ENCODE data around the gene FTCD.

Gene FTCD

DNA sequence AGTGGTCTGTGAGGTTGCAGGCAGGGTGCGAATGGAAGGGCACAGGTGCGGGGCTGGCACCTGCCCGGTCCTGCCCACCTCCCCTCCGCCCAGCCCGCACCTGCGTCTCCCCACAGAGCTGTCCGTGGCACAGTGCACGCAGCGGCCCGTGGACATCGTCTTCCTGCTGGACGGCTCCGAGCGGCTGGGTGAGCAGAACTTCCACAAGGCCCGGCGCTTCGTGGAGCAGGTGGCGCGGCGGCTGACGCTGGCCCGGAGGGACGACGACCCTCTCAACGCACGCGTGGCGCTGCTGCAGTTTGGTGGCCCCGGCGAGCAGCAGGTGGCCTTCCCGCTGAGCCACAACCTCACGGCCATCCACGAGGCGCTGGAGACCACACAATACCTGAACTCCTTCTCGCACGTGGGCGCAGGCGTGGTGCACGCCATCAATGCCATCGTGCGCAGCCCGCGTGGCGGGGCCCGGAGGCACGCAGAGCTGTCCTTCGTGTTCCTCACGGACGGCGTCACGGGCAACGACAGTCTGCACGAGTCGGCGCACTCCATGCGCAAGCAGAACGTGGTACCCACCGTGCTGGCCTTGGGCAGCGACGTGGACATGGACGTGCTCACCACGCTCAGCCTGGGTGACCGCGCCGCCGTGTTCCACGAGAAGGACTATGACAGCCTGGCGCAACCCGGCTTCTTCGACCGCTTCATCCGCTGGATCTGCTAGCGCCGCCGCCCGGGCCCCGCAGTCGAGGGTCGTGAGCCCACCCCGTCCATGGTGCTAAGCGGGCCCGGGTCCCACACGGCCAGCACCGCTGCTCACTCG, 23.3 kb downstream of the FTCD start:
- no peak for DNase-seq

DNA sequence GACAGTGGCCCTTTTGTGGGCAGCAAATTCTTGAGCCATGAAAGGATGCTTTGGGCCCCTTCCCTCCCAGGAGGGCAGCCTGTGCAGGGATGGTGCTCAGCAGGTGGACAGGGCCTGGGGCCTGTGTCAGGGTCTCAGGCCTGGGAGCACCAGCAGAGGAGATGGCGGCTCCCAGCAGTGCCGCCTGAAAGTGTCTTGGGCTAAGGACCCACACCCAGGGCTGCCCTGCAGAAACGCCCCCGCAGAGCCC, 23.9 kb downstream of the FTCD start:
- no peak for DNase-seq

DNA sequence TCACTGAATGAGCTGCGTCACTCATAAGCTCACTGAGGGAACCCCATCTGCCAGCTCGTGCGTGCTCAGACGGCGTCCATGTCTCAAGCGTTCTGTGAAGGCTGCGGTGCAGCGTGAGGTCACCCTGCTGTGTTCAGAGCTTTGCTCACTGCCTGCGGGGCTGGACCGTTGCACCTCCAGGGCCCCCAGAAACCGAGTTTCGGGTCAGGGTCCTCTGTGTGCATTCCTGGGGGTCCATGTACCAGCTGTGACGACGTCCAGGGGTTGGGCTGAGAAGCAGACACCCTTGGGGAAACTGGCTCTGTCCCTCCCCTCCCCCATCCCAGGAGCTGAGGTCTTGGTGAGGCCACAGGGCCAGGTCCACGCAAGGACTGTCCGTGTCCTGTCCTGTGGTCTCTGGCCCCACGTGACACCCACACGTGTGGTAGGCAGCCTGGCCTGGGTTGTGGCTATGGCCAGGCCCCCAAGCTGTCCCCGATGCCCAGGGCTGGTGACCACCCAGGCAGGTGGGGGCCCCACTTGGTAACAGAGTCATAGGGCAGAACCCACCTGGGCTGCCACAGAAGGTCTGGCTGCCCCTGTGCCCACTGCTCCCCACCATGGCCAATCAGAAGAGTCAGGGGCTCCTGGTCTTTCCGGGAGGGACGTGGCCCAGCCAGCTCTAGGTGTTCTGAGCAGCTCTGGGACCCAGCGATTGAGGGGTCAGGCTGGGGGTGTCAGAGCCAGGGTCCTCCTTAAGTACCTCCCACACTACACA, 24.4 kb downstream of the FTCD start:
- no peak for DNase-seq

DNA sequence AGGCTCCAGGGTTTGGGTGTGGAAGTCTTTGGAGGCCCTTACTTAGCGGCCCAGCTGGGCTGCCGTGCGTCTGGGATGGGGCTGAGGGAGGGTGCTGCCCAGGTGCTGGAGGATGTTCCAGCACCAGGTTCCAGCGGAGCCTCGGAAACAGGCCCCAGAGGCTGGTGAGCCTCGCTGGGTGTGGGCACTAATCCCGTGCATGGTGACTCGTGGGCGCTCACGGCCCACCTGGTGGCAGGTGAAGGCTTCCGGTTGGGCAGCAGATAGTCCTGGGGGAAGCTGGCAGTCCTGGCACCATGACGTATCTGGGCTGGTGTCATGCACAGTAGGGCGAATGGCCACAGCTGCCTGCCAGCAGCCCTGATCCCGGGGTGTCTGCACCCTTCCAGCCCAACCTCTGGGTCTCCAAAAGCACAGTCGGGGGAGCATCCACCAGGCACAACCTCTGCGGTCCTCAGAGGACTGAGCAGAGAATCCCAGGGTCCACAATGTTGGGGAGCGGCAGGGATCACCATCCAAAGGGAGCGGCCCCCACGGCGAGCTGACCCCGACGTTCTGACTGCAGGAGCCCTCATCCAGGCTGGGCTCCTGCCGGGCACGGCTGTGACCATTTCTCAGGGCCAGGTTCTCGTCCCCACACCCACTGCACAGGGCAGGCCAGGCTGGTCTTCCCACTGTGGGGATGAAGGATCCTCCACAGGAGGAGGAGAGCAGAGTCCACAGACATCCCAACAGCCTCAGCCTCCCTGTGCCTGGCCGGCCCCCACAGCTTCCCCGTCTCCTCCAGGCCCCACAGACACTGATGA, 25.3 kb downstream of the FTCD start:
- DNase-seq = no peak

DNA sequence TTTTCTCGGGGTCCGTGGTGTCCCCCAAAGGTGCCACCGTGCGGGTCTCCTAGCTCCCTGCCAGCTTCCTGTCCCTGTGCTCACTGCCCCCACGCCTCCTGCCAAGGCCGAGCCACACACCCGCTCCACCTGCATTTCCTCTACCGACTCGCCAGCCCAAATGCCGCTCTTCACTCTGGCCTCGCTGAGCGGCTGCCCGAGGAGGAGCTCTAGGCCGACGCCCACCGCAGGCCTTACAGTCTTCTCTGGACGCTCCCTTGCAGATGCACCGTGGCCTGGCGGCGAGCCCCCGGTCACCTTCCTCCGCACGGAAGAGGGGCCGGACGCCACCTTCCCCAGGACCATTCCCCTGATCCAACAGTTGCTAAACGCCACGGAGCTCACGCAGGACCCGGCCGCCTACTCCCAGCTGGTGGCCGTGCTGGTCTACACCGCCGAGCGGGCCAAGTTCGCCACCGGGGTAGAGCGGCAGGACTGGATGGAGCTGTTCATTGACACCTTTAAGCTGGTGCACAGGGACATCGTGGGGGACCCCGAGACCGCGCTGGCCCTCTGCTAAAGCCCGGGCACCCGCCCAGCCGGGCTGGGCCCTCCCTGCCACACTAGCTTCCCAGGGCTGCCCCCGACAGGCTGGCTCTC, 26.3 kb downstream of the FTCD start:
- no peak for DNase-seq

DNA sequence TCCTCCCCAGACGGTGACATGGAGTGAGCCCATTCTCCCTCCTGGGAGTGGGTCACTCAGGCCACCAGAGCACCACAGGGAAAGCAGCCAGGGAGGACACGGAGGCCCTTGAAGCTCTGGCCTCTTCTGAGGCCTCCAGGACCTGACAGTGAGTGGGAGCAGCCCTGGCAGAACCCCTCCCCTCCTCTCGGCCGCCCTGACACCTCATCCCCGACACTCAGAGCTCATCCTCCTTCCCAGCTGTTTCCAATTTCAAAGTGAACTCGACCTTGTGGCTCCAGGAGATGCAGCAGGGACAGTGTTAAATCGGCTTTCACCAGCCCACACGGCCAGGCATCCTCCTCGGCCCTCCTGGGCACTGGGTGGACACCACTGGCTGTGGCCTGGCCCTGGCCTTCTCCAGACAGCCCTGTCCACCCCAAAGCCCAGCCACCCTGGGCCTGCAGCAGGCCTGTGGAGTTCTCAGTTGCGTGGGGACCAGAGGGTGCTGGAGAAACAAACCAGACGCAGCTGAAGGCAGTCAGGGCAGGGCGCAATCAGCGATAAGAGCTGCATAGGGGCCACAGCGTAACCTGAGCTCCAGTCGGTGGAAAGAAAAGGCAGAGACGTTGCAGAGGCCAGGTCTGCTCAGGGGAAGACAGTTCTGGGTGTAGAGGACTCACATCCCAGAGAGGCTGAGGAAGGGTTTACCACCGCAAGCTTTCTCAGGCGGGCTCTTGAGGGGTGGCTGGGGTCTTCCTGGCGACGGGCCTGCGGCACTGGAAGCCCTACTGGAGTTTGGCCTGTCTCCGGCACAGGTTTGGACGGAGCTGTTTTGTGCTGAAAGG, 27.1 kb downstream of the FTCD start:
- DNase-seq = no peak

DNA sequence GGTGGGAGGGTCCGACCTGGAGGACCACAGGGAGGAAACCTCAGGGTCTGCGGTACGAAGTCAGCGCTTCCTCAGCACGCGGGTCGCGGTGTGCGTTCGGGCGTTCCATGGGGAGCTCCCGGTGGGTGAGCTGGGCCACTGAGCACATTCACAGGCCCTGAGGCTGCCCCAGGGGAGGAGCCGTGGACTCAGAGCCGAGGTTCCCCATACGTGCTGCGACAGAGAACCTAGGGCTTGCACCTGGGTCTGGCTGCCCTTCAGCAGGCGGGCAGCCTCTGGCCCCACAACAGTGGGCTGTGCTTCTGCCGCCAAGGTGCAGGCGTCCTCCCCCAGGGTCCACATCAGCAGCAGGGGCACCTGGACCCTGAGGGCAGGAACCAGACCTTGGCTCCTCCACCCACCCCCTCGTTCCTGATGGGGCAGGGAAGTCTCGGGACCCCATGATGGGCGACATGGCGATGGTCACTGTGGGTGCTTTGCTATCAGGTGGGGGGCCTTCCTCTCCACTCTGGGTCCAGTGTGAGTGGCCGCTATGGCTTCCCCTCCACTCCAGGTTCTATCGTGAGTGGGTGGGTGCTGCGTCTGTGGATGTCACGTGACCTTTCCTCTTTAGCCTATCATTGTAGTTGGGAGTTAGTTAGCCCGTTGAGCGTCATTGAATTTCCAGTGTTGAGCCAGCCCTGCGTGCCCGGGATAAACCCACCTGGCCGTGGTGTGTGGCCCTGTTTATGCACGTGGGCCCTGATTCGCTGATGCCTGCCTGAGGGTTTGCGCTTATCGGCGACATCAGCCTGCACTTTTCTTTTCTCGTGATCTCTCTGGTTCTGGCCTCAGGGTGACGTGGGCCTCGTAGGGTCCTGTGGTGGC, 27.9 kb downstream of the FTCD start:
- DNase-seq = no peak

DNA sequence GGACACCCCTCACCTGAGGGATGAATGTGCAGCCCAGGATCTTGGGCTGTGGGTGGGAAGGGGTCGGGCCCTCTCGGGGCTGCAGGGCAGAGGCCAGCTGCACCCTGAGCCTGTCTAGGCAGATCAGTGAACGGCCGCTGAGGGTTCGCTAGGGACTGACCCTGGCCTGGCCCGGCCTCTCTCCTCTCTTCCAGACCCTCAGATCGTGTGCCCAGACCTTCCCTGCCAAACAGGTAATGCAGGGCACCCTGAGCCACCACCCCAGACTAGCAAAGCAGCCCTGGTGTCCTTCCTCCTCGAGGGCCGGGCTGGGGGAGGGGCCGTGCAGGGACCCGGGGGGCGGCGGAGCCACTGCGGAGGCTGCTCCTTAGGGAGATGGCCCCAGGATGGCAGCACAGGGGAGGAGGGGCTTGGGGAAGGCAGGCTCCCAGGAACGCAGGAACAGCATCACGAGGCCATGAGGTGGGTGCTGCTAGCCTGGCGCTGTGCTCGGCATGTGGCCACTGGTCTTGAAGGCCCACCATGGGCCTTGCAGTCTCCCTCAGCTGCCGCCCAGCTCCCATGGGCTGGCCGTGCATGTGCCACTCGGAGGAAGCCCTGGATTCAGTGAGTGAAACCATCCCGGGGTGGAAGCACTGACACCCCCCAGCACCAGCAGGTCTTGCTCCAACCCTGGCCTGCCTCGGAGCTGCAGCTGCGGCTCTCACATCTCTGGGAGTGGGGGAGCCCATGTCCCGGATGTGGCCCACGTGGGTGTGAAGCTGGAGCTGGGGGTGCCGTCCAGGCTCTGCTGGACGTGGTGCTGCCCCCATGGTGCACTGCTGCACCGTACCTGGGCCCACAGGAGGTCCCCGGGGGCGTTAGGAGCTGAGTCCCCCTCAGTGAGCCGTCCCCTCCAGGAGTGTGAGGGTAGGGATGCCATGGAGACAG, 28.8 kb downstream of the FTCD start:
- DNase-seq = no peak

DNA sequence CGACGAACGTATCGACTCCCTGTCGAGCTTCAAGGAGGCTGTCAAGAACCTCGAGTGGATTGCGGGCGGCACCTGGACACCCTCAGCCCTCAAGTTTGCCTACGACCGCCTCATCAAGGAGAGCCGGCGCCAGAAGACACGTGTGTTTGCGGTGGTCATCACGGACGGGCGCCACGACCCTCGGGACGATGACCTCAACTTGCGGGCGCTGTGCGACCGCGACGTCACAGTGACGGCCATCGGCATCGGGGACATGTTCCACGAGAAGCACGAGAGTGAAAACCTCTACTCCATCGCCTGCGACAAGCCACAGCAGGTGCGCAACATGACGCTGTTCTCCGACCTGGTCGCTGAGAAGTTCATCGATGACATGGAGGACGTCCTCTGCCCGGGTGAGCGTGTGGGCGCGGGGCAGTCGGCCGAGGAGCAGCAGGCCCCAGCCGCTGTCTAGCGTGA, 29.5 kb downstream of the FTCD start:
- no peak for DNase-seq

DNA sequence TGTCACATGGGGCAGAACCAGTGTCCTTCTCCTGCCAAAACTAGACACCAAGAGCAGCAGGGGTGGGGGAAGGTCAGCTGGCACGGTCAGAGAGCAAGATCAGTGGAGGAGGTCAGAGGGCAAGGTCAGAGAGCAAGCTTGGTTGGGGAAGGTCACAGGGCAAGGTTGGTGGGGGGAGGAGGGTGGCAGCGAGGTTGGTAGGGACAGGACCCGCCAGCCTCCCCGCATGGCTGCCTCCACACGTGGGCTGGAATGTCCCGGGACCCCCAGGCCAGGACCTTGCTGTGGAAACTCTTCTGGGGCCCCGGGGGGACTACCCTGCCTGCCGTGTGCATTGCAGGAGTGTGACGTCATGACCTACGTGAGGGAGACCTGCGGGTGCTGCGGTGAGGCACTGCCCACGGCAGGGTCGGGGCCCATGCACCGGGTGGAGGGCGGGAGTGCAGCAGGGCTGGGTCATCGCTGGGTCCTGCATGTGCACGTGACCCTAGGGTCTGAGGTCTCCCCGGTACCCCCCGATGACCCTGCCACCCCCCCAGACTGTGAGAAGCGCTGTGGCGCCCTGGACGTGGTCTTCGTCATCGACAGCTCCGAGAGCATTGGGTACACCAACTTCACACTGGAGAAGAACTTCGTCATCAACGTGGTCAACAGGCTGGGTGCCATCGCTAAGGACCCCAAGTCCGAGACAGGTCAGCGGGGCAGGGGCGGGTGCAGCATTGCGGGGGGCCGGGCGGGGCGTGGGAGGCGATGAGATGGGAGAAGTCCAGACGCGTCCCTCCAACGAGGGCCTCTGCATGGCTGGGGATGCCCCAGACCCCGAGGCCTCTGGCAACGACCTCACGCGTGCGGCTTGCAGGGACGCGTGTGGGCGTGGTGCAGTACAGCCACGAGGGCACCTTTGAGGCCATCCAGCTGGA, 30.2 kb downstream of the FTCD start:
- no peak for DNase-seq

DNA sequence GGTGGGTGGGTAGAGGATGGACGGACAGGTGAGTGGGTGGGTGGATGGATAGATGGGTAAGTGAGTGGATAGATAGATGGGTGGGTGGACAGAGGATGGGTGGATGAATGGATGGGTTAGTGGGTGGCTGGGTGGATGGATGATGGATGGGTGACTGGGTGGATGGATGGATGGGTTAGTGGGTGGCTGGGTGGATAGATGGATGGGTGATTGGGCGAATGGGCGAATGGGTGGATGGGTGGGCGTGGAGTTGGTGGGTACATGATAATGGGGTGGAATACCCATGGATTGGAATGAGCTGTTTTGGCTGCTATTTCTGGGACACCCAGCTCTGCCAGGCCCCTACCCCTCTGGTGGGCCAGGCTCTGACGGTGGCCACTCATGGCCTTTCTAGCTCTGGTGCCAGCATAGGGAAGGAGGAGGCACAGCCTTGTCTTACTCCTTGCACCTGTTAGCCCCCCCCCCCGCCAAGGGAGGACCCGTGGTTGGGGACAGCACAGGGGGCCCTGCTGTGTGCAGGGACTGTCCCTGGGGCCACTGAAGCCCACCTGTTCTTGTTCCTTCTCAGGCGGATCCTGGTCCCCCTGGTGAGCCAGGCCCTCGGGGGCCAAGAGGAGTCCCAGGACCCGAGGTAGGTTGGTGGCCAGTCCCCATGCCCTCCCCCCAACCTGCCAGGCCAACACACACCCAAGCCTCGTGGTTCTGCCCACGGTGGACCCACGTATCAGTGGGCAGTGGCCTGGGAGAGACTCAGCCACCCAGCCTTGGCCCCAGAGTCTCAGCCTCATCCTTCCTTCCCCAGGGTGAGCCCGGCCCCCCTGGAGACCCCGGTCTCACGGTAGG, 31.1 kb downstream of the FTCD start:
- DNase-seq = no peak

DNA sequence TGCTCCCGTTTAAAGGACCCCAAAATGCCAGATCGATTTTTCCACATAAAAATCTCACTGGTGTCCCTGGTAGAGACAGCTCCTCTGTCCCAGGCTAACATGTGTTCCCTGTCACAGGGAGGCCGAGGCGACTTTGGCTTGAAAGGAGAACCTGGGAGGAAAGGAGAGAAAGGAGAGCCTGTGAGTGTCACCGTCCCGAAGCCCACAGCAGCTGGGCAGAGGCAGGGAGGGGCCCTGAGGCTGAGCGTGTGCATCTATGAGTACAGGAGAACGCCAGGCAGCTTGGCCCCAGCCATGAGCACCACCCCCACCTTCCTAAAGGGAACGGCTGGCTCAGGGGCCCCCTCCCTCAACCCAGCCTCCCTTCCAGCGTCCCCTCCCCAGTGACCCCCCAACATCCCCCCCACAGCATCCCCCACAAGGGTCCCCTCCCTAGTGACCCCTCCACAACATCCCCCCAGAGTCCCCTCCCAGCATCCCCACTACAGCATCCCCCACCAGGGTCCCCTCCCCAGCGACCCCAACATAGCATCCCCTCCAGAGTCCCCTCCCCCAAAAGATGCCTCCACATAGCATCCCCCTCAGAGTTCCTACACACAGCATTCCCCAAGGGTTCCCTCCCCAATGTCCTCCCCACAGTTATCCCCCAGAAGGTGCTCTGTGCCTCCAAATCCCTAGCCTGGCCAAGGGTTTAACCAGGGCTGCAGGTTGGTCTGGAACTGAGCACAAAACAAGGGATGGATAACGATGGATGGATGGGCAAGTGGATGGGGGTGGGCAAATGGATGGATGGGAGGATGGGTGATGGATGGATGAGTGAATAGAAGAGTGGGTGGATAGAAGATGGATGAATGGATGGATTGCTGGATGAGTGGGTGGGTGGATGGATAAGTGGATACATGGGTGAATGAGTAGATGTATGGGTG, 32.4 kb downstream of the FTCD start:
- no peak for DNase-seq

DNA sequence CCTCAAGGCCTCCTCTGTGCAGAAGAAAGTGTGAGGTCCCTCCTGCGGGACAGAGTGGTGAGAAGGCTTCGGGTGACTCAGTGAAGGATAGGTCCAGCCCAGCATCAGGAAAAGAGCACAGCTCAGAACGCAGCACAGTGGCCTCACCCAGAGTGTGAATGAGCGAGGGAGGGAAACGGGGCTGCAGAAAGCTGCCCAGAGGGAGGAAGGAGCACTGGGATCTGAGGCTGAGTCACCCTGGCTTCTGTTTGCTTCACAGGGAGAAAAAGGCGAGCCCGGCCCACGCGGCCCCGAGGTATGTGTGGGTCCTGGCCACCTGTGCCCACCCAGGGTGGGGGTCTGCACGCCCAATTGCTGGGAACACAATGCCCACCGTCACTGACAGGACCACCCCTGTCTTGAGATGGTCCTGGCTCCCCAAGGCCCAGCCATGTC, 33.1 kb downstream of the FTCD start:
- DNase-seq = no peak

DNA sequence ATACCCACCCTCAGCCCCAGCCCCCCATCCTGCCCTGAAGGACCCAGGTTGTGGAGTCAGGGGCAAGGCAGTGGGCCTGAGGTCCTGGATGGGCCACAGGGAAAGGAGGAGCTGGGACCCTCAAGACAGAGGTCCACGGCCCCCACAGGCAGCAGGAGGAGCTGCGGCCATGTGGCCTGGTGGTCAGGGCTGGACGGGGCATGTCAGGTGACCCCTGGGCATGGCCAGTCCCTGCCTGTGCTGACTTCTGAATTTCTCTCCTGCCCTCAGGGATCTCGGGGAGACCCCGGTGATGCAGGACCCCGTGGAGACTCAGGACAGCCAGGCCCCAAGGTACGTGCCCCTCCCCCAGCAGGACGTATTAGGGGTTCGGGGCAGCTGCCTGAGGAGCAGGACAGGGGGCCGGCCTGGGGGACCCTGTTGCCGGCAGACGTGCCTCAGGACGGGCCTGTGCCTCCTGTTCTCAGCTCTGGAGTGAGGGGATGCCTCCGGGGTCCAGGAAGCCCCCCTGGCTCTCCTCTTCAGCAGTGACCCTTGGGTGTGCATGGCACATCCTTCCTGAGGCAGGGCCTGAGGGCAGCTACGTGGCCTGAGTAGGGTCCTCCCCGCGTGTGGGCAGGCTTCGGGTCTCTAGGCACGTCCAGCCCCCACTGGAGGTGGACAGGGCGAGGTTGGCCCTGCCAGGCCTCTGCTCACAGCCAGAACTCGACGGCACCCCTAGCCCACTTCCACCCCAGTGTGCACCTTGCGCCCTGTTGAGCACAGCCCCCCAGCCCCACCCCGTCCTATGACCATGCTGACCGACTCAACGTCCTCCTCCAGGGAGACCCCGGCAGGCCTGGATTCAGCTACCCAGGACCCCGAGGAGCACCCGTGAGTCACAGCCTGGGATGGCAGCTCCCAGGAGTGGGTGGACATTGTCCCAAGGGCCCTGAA, 33.8 kb downstream of the FTCD start:
- DNase-seq = no peak
